Putamen (tissue), 1 donor: ENCODE data around the gene CLEC10A.
"Not testable (repeated sequence)": the region's sequence is repeated elsewhere in the genome, so short reads cannot be mapped to it uniquely, and the experiment has no call there.

Experiments used
- DNase-seq: peaks from one replicate; pipeline ENCODE4 v3.0.0-alpha.2; 2016; ENCODE audit warnings: low spot score

Gene CLEC10A

GRCh38 chr17:7108560-7108925 is 28.5 kb upstream of the CLEC10A start:
- no peak for DNase-seq

GRCh38 chr17:7107795-7108559 is 27.9 kb upstream of the CLEC10A start:
- no peak for DNase-seq

GRCh38 chr17:7107012-7107754 is 27.1 kb upstream of the CLEC10A start:
- no peak for DNase-seq

- no peak for DNase-seq
Observed at GRCh38 chr17:7102421-7102820, 22.4 kb upstream of the CLEC10A start.

- no peak for DNase-seq
Observed at GRCh38 chr17:7101531-7101930, 21.5 kb upstream of the CLEC10A start.

- not testable (repeated sequence) for DNase-seq
Observed at GRCh38 chr17:7100641-7101379, 20.8 kb upstream of the CLEC10A start.

GRCh38 chr17:7098802-7099459 is 18.9 kb upstream of the CLEC10A start:
- no peak for DNase-seq

- no peak for DNase-seq
Observed at GRCh38 chr17:7097940-7098339, 17.9 kb upstream of the CLEC10A start.

- no peak for DNase-seq
Observed at GRCh38 chr17:7095625-7096024, 15.6 kb upstream of the CLEC10A start.

- no peak for DNase-seq
Observed at GRCh38 chr17:7094652-7095019, 14.6 kb upstream of the CLEC10A start.

- DNase-seq, result not testable (repeated sequence)
Observed at GRCh38 chr17:7091311-7092005, 11.4 kb upstream of the CLEC10A start.

GRCh38 chr17:7089570-7089969 is 9.5 kb upstream of the CLEC10A start:
- not testable (repeated sequence) for DNase-seq

GRCh38 chr17:7088442-7088841 is 8.4 kb upstream of the CLEC10A start:
- not testable (repeated sequence) for DNase-seq

- DNase-seq, result no peak
Observed at GRCh38 chr17:7084088-7084487, 4.0 kb upstream of the CLEC10A start.

GRCh38 chr17:7083592-7083991 is 3.5 kb upstream of the CLEC10A start:
- no peak for DNase-seq

- DNase-seq, result no peak
Observed at GRCh38 chr17:7081341-7082062, 1.5 kb upstream of the CLEC10A start.

GRCh38 chr17:7080456-7081041 is 498 bp upstream of the CLEC10A start:
- no peak for DNase-seq

GRCh38 chr17:7078711-7079110 is 1.3 kb downstream of the CLEC10A start:
- no peak for DNase-seq

- DNase-seq, result no peak
Observed at GRCh38 chr17:7077911-7078546, 2.0 kb downstream of the CLEC10A start.

GRCh38 chr17:7074931-7075330 is 5.1 kb downstream of the CLEC10A start:
- no peak for DNase-seq
